Breast epithelium (tissue), 3 donors: ENCODE data around the gene TNFSF9.

Experiments
- CTCF ChIP-seq, 3 donors: fragments of 450-650 bp; IDR thresholded peaks; one replicate each; pipeline ENCODE4 v1.5.1; 2016 to 2017; ENCODE audit warnings: antibody characterized with exemption in 3 of 3, mild to moderate bottlenecking in 3 of 3, moderate library complexity in 3 of 3
- POLR2A ChIP-seq: fragments of 450-650 bp; IDR thresholded peaks from one replicate; pipeline ENCODE4 v1.6.1; 2016; ENCODE audit warnings: antibody characterized with exemption, mild to moderate bottlenecking, moderate library complexity

GRCh38 chr19:6518145-6518911 is 12.5 kb upstream of the TNFSF9 start:
- no peak for TF ChIP-seq CTCF (IDR thresholded peaks at IDR 0.05)
- no peak for TF ChIP-seq POLR2A
